HS-27A (cell line): ENCODE measurements around the gene SLC1A1.
"Not testable (repeated sequence)": the region's sequence is repeated elsewhere in the genome, so short reads cannot be mapped to it uniquely, and the experiment has no call there.

ENCODE experiments used
- DNase-seq: peaks from one replicate; pipeline ENCODE4 v3.0.0-alpha.2; 2012; ENCODE audit warnings: low read depth, missing footprints

SLC1A1 gene

GRCh38 chr9:4579001-4579400, 88.7 kb downstream of the SLC1A1 start:
- DNase-seq: no peak

- DNase-seq: no peak
Observed at GRCh38 chr9:4581035-4581760, 90.9 kb downstream of the SLC1A1 start.

GRCh38 chr9:4581861-4582565, 91.7 kb downstream of the SLC1A1 start:
- no peak for DNase-seq

GRCh38 chr9:4583001-4583400, 92.7 kb downstream of the SLC1A1 start:
- DNase-seq: no peak

- no peak for DNase-seq
Observed at GRCh38 chr9:4584636-4585035, 94.4 kb downstream of the SLC1A1 start.

GRCh38 chr9:4585135-4585534, 94.9 kb downstream of the SLC1A1 start:
- no peak for DNase-seq

GRCh38 chr9:4588721-4589120, 98.5 kb downstream of the SLC1A1 start:
- DNase-seq: no peak

GRCh38 chr9:4590430-4591122, 100.3 kb downstream of the SLC1A1 start:
- DNase-seq: no peak

- DNase-seq: no peak
Observed at GRCh38 chr9:4591123-4591500, 100.8 kb downstream of the SLC1A1 start.

- no peak for DNase-seq
Observed at GRCh38 chr9:4592295-4592694, 102.0 kb downstream of the SLC1A1 start.

- no peak for DNase-seq
Observed at GRCh38 chr9:4592886-4593285, 102.6 kb downstream of the SLC1A1 start.

GRCh38 chr9:4594545-4594944, 104.3 kb downstream of the SLC1A1 start:
- DNase-seq: no peak

- DNase-seq: no peak
Observed at GRCh38 chr9:4594994-4595393, 104.7 kb downstream of the SLC1A1 start.

- no peak for DNase-seq
Observed at GRCh38 chr9:4596165-4596922, 106.1 kb downstream of the SLC1A1 start.

- DNase-seq: no peak
Observed at GRCh38 chr9:4600368-4600767, 110.1 kb downstream of the SLC1A1 start.

- no peak for DNase-seq
Observed at GRCh38 chr9:4603830-4604229, 113.6 kb downstream of the SLC1A1 start.

GRCh38 chr9:4604678-4605095, 114.4 kb downstream of the SLC1A1 start:
- peak; percentile 34 for DNase-seq

GRCh38 chr9:4606033-4606432, 115.8 kb downstream of the SLC1A1 start:
- DNase-seq: not testable (repeated sequence)

GRCh38 chr9:4614627-4615026, 124.4 kb downstream of the SLC1A1 start:
- DNase-seq: no peak

GRCh38 chr9:4615251-4615650, 125.0 kb downstream of the SLC1A1 start:
- no peak for DNase-seq

- DNase-seq: no peak
Observed at GRCh38 chr9:4615778-4616177, 125.5 kb downstream of the SLC1A1 start.

GRCh38 chr9:4617752-4618151, 127.5 kb downstream of the SLC1A1 start:
- no peak for DNase-seq
